ENCODE results near the gene PSMA4. TPM values are rescaled to one million over a fixed set of nuclear protein-coding genes. Genes with fewer than 3 reads are reported as not detected.

The PSMA4 gene
- total and polyA plus RNA-seq, 10 of the 15 experiments (the other 5 are each of a cell fraction or from before 2014, with no cell fraction given), result 210 to 1,221 (median 546) TPM

GRCh38 chr15:78564743-78565096, 24.5 kb downstream of the PSMA4 start:
- H3K27ac ChIP-seq (ENCODE audit: control insufficient read depth, insufficient read depth), result peak overlapping the region; percentile 62
- CTCF ChIA-PET, result interaction anchor here (1.1 to 2.2 kb wide), 4 partner anchors 20 to 144 kb away, joined by 3 to 9 read pairs (median 3); partner anchors contain the start of gene PSMA4
- RAD21 ChIA-PET (ENCODE audit: unreplicated experiment), result interaction anchor here (0.5 to 2.3 kb wide), 6 partner anchors 11 to 1403 kb away, joined by 3 to 18 read pairs (median 4); partner anchors contain the start of gene PSMA4
- H3K79me2 ChIP-seq (ENCODE audit: control insufficient read depth, insufficient read depth, low read length), result peaks cover 11% of the 10 kb centered on the region
- H3K9ac ChIP-seq (ENCODE audit: control insufficient read depth, insufficient read depth, low read length), result peak overlapping the region; percentile 80; the same call in 1 of the 2 replicates
- no TSS peak for BruUV-seq (replicated peaks)
- H3K4me2 ChIP-seq (ENCODE audit: control insufficient read depth, insufficient read depth), result peak overlapping the region; percentile 88
- no peak for DNase-seq (ENCODE audit: low read depth, low spot score)
- peaks cover 5% of the 10 kb centered on the region for H3K4me1 ChIP-seq (ENCODE audit: control insufficient read depth, insufficient read depth, low read length)
- H3K9me3 ChIP-seq (replicated peaks; ENCODE audit: control insufficient read depth, insufficient read depth, low read length), result no peaks in the 10 kb centered on the region
- no peak for FAIRE-seq
- no peak for TF ChIP-seq FOS (IDR thresholded peaks at IDR 0.05; ENCODE audit: borderline replicate concordance, extremely low read depth, insufficient read length)
- no peak; a peak in 1 of 4 replicates for TF ChIP-seq IKZF2 (IDR thresholded peaks at IDR 0.05)
- H3K4me3 ChIP-seq, result peak overlapping the region; percentile 83
- peak overlapping the region; percentile 91 for H2AFZ ChIP-seq (ENCODE audit: control insufficient read depth, low read depth, low read length)
- intact Hi-C loops (cut with micrococcal nuclease; ENCODE audit: unreplicated experiment) (loop anchor here (1.0 kb wide), 1 partner anchor 24 kb away; the partner anchor contains the start of gene PSMA4), in situ Hi-C loops (cut with MboI) (no loop called here)
- ATAC-seq, result no peak; the same call in 2 of the 3 replicates
- H3K36me3 ChIP-seq (ENCODE audit: control insufficient read depth in 2 of 2, insufficient read depth in 2 of 2, low read length in 1 of 2), result no peaks in the 10 kb centered on the region
- SMC1A ChIA-PET (ENCODE audit: uncharacterized antibody, unreplicated experiment), result interaction anchor here (0.5 to 5.6 kb wide), 5 partner anchors 10 to 115 kb away, joined by 3 to 47 read pairs (median 4); partner anchors contain the start of gene PSMA4
- H3K27me3 ChIP-seq (replicated peaks in 1 of 2; ENCODE audit: control insufficient read depth in 2 of 2, insufficient read depth in 2 of 2, low read length in 1 of 2), result no peaks in the 10 kb centered on the region
- H4K20me1 ChIP-seq (ENCODE audit: control insufficient read depth, insufficient read depth), result no peaks in the 10 kb centered on the region
- WGBS (ENCODE audit: insufficient coverage, insufficient replicate concordance, low lambda C conversion rate, missing lambda C conversion rate), result 12% methylated on average over 11 of the region's 11 CpGs
- POLR2A ChIA-PET, result interaction anchor here (0.6 to 2.5 kb wide), 5 partner anchors 17 to 73 kb away, joined by 3 to 23 read pairs (median 4); partner anchors contain the start of gene PSMA4

- Histone ChIP-seq H3K36me3 (ENCODE audit: control insufficient read depth in 2 of 2, insufficient read depth in 2 of 2, low read length in 1 of 2) (no peaks in the 10 kb centered on the region), H3K4me1 (ENCODE audit: control insufficient read depth, insufficient read depth, low read length) (peaks cover 5% of the 10 kb centered on the region), H3K4me2 (ENCODE audit: control insufficient read depth, insufficient read depth) (peak within 1 kb of the TSS; percentile 100), H3K4me3 (peak within 1 kb of the TSS; percentile 83), H3K27me3 (replicated peaks in 1 of 2; ENCODE audit: control insufficient read depth in 2 of 2, insufficient read depth in 2 of 2, low read length in 1 of 2) (no peaks in the 10 kb centered on the region), H3K9me3 (replicated peaks; ENCODE audit: control insufficient read depth, insufficient read depth, low read length) (no peaks in the 10 kb centered on the region), H2AFZ (ENCODE audit: control insufficient read depth, low read depth, low read length) (peak within 1 kb of the TSS; percentile 93), H3K79me2 (ENCODE audit: control insufficient read depth, insufficient read depth, low read length) (peaks cover 11% of the 10 kb centered on the region), H3K9ac (ENCODE audit: control insufficient read depth, insufficient read depth, low read length) (peak within 1 kb of the TSS; percentile 80), H4K20me1 (ENCODE audit: control insufficient read depth, insufficient read depth) (no peaks in the 10 kb centered on the region), H3K27ac (ENCODE audit: control insufficient read depth, insufficient read depth) (peak within 1 kb of the TSS; percentile 62)
- ChIA-PET CTCF (interaction anchor here (1.1 to 2.2 kb wide), 4 partner anchors 21 to 144 kb away, joined by 3 to 9 read pairs (median 3); partner anchors contain the start of gene PSMA4), SMC1A (ENCODE audit: uncharacterized antibody, unreplicated experiment) (interaction anchor here (0.5 to 5.6 kb wide), 8 partner anchors 9 to 115 kb away, joined by 3 to 47 read pairs (median 3); partner anchors contain the start of gene PSMA4), RAD21 (ENCODE audit: unreplicated experiment) (interaction anchor here (0.5 to 2.3 kb wide), 9 partner anchors 10 to 1402 kb away, joined by 3 to 18 read pairs (median 3); partner anchors contain the start of gene PSMA4), POLR2A (interaction anchor here (0.6 to 2.5 kb wide), 7 partner anchors 9 to 73 kb away, joined by 3 to 23 read pairs (median 4); partner anchors contain the start of gene PSMA4)
- FAIRE-seq, result no peak
- DNase-seq (ENCODE audit: low read depth, low spot score), result peak; percentile 63
- intact Hi-C loops (cut with micrococcal nuclease; ENCODE audit: unreplicated experiment), result loop anchor here (1.0 kb wide), 1 partner anchor 25 kb away; the partner anchor contains the start of gene PSMA4
- in situ Hi-C loops (cut with MboI), result no loop called here
- BruUV-seq (replicated peaks), result no TSS peak
- ATAC-seq, result peak; percentile 94
- WGBS (ENCODE audit: insufficient coverage, insufficient replicate concordance, low lambda C conversion rate, missing lambda C conversion rate), result under 1% methylated on average over 66 of the region's 75 CpGs
- TF ChIP-seq BACH1 (IDR thresholded peaks at IDR 0.05; ENCODE audit: borderline replicate concordance), result peak; percentile 83
- TF ChIP-seq HDGF (IDR thresholded peaks at IDR 0.05), result no peak
- no peak for TF ChIP-seq NBN (IDR thresholded peaks at IDR 0.05)
- TF ChIP-seq RB1 (IDR thresholded peaks at IDR 0.05; ENCODE audit: borderline replicate concordance), result peak; percentile 73; the same call in 1 of the 2 replicates
- no peak for TF ChIP-seq TCF12 (IDR thresholded peaks at IDR 0.05; ENCODE audit: low read depth, low read length)
- TF ChIP-seq NRF1 (conservative IDR thresholded peaks at IDR 0.05; ENCODE audit: low read depth, low read length), result no peak
- TF ChIP-seq E2F4 (IDR thresholded peaks at IDR 0.05; ENCODE audit: low read depth, low read length), result no peak
- no peak for TF ChIP-seq SP1 (IDR thresholded peaks at IDR 0.05; ENCODE audit: low read depth, low read length)
- no peak for TF ChIP-seq SIX5 (IDR thresholded peaks at IDR 0.05; ENCODE audit: low read depth, low read length, severe bottlenecking)
- peak; percentile 46; the same call in 1 of the 2 replicates for TF ChIP-seq POLR2AphosphoS5 (IDR thresholded peaks at IDR 0.05; ENCODE audit: low read length)
- TF ChIP-seq GATAD2B (conservative IDR thresholded peaks at IDR 0.05; ENCODE audit: low read depth), result peak; percentile 69
- no peak for TF ChIP-seq IRF4 (IDR thresholded peaks at IDR 0.05; ENCODE audit: low read depth, low read length)
- TF ChIP-seq KDM1A (IDR thresholded peaks at IDR 0.05; ENCODE audit: borderline replicate concordance), result no peak
- TF ChIP-seq NR2F1 (conservative IDR thresholded peaks at IDR 0.05), result peak; percentile 62
Measured at GRCh38 chr15:78565097-78565950, 25.1 kb downstream of the PSMA4 start, which contains the start of gene CHRNA5. Gene CHRNA5 (plus strand): TSS chr15:78565520. CDS start chr15:78565720, 200 bp downstream.
